Medulla oblongata (tissue), 1 donor: Measurements from ENCODE around the gene C2orf49.

Experiments used
- DNase-seq: peaks from one replicate; pipeline ENCODE4 v3.0.0-alpha.2; 2015; ENCODE audit errors: extremely low spot score

Gene C2orf49

GRCh38 chr2:105383432-105384166 lies 46.3 kb downstream of the C2orf49 start:
- DNase-seq: peak; percentile 50

GRCh38 chr2:105384216-105384615 lies 46.9 kb downstream of the C2orf49 start:
- no peak for DNase-seq

- no peak for DNase-seq
Observed at GRCh38 chr2:105384861-105385260, 47.5 kb downstream of the C2orf49 start.

- DNase-seq: no peak
Observed at GRCh38 chr2:105385731-105386540, 48.6 kb downstream of the C2orf49 start.

GRCh38 chr2:105387225-105387624 lies 49.9 kb downstream of the C2orf49 start:
- no peak for DNase-seq

- no peak for DNase-seq
Observed at GRCh38 chr2:105388971-105389381, 51.6 kb downstream of the C2orf49 start.

GRCh38 chr2:105390454-105390853 lies 53.1 kb downstream of the C2orf49 start:
- no peak for DNase-seq

GRCh38 chr2:105391058-105391627 lies 53.8 kb downstream of the C2orf49 start:
- DNase-seq: no peak

GRCh38 chr2:105391763-105392662 lies 54.7 kb downstream of the C2orf49 start:
- DNase-seq: no peak

- no peak for DNase-seq
Observed at GRCh38 chr2:105393373-105394055, 56.2 kb downstream of the C2orf49 start.

GRCh38 chr2:105394951-105395611 lies 57.7 kb downstream of the C2orf49 start:
- no peak for DNase-seq

- no peak for DNase-seq
Observed at GRCh38 chr2:105395691-105396090, 58.4 kb downstream of the C2orf49 start.

- no peak for DNase-seq
Observed at GRCh38 chr2:105396254-105397024, 59.1 kb downstream of the C2orf49 start.

GRCh38 chr2:105397025-105397722 lies 59.8 kb downstream of the C2orf49 start:
- no peak for DNase-seq

- no peak for DNase-seq
Observed at GRCh38 chr2:105397953-105398335, 60.6 kb downstream of the C2orf49 start.

- peak; percentile 23 for DNase-seq
Observed at GRCh38 chr2:105398336-105399206, 61.2 kb downstream of the C2orf49 start, which contains the start of gene FHL2. TSS of gene FHL2 (minus strand) at chr2:105399051. CDS start at chr2:105386516, 12,535 bp downstream.
